Measurements from ENCODE around the gene HMGN4. TPM values are rescaled to one million over a fixed set of nuclear protein-coding genes. Genes with fewer than 3 reads are reported as not detected.
A peak's percentile ranks its signal among the peaks of the same experiment; 100 is the strongest.

HMGN4 gene
- total RNA-seq, 4 donors from 2014 or later = 27.1 to 43.0 (median 39.2) TPM

GRCh38 chr6:26595669-26596269, 57.6 kb downstream of the HMGN4 start:
- 1% methylated on average over 39 of the region's 39 CpGs for WGBS, 2 donors
- intact Hi-C loops (cut with DNase I; ENCODE audit: low total_unique reads) = no loop called here
- no peak for TF ChIP-seq POLR2A (IDR thresholded peaks at IDR 0.05)
- peak in 1 of 3 donors; percentile 81 for TF ChIP-seq CTCF (IDR thresholded peaks at IDR 0.05)
- no peak overlapping the region for H3K4me3 ChIP-seq (ENCODE audit: low read depth, poor library complexity, severe bottlenecking)
- peak; percentile 87 to 98 for DNase-seq (ENCODE audit: low spot score in 2 of 2)

Other genes with a start within 250 kb of the HMGN4 start
- 10 to 100 TPM in 3 of 4 donors, 1 to 10 TPM in 1; 9.9 to 26.8 (median 18.5) TPM for gene BTN3A2, start 173.2 kb upstream of the HMGN4 start, total RNA-seq
- 10 to 100 TPM in 2 of 4 donors, 1 to 10 TPM in 2; 8.0 to 14.4 (median 10.2) TPM for gene BTN2A2, start 155.3 kb upstream of the HMGN4 start, total RNA-seq
- 10 to 100 TPM; 10.4 to 17.7 (median 15.1) TPM for gene BTN3A1, start 136.1 kb upstream of the HMGN4 start, total RNA-seq
- gene BTN3A3, start 97.9 kb upstream of the HMGN4 start, total RNA-seq = 10 to 100 TPM in 2 of 4 donors, 1 to 10 TPM in 2; 4.5 to 16.7 (median 11.3) TPM
- gene BTN2A1, start 80.4 kb upstream of the HMGN4 start, total RNA-seq = 10 to 100 TPM in 3 of 4 donors, 1 to 10 TPM in 1; 9.9 to 16.4 (median 12.0) TPM
- gene BTN1A1, start 38.1 kb upstream of the HMGN4 start, total RNA-seq = not detected
- 10 to 100 TPM; 22.0 to 25.7 (median 24.2) TPM for gene ABT1, start 58.6 kb downstream of the HMGN4 start, total RNA-seq
- 10 to 100 TPM in 1 of 4 donors, 1 to 10 TPM in 3; 9.0 to 23.4 (median 9.2) TPM for gene ZNF322, start 121.4 kb downstream of the HMGN4 start, total RNA-seq